Measurements from ENCODE around the gene SEMA3C.

Gene SEMA3C

GRCh38 chr7:80823057-80823456 is 95.8 kb downstream of the SEMA3C start:
- DNase-seq (ENCODE audit: low spot score) = no peak

GRCh38 chr7:80821771-80822319 is 97.0 kb downstream of the SEMA3C start:
- DNase-seq (ENCODE audit: low spot score) = no peak

GRCh38 chr7:80819503-80819902 is 99.3 kb downstream of the SEMA3C start:
- DNase-seq (ENCODE audit: low spot score) = no peak

GRCh38 chr7:80818181-80818580 is 100.7 kb downstream of the SEMA3C start:
- DNase-seq (ENCODE audit: low spot score) = no peak

DNA sequence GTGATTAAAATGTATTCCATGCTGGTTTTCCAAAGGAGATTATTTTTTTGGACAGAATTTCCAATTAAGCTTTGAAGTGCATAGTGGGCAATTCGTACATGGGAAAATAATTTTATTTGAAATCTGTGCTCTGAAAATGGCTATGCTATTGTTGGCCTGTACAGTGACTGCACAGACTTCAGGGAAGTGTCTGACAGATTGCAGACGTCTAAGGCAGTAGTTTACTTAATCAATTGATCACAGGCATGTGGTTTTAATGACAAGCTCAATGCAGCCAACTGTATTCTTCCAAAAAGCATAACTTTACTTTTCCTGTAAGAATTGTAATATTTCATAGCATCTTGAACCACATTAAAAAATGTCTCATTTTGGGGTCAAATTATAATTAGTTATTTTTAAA is 102.0 kb downstream of the SEMA3C start:
- no peak for DNase-seq (ENCODE audit: low spot score)

DNA sequence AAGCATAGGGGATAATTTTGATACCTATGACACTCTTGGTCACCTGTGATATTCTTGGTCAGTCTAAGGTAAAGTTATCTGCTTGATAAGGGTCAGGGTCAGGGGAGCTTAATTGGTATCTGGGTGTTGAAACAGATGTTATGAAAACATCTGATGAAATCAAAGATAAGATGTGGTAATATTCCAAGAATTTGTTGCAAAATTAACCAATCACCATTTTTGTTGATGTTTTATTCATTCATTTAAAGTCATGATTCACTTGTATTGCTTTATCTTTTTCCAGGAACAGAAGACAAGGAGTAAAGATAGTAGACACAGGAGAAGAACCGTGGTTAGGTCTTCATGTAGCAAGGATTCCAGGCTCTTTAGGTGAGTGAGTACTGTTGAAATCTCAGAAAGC is 103.1 kb downstream of the SEMA3C start:
- no peak for DNase-seq (ENCODE audit: low spot score)

DNA sequence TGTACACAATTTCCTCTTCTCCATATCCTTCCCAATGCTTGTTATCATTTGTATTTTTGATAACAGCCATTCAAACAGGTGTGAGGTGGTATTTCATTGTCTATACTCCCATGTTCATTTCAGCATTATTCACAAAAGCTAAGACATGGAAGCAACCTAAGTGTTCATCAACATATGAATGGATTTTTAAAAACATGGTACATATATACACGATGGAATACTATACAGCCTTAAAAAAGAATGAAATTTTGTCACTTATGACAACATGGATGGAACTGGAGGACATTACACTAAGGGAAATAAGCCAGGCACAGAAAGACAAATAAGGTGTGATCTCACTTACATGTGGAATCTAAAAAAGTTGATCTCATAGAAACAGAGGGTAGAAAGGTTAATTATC is 109.3 kb downstream of the SEMA3C start:
- DNase-seq (ENCODE audit: low spot score) = no peak

DNA sequence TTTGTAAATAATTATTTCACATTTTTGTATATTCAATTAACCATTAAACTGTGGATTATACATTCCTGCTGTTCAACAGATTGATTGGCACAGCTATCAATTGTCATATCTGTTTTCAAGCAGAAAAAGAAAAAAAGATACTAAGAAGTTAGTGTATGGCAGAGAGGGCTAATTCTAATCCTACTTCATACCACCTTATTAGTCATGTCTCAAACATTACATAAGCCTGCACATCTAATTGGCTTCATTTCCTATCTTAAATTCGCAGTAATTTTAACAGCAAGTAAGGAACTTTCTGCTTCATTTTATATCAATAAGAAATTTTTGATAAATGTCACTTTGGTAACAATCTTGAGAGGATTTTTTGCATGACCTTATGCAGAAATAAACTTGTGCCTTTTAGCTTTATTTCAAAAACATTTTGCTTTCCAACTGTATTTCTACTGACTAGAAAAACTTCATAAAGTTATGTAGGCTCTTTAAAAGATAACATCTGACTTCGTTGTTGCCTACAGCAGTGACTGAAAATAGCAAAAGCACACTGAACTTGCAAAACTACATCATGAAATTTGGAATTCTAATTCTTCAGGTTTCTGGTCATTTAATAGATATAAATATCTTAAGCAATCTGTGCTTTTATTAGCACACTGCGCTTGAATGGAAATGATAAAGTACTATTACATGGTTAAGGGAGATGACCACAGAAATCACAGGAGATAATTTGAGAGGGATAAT is 111.5 kb downstream of the SEMA3C start:
- DNase-seq (ENCODE audit: low spot score) = no peak

GRCh38 chr7:80806663-80807062 is 112.2 kb downstream of the SEMA3C start:
- DNase-seq (ENCODE audit: low spot score) = no peak

GRCh38 chr7:80804589-80804988 is 114.3 kb downstream of the SEMA3C start:
- DNase-seq (ENCODE audit: low spot score) = no peak

GRCh38 chr7:80802527-80802926 is 116.3 kb downstream of the SEMA3C start:
- DNase-seq (ENCODE audit: low spot score) = no peak

DNA sequence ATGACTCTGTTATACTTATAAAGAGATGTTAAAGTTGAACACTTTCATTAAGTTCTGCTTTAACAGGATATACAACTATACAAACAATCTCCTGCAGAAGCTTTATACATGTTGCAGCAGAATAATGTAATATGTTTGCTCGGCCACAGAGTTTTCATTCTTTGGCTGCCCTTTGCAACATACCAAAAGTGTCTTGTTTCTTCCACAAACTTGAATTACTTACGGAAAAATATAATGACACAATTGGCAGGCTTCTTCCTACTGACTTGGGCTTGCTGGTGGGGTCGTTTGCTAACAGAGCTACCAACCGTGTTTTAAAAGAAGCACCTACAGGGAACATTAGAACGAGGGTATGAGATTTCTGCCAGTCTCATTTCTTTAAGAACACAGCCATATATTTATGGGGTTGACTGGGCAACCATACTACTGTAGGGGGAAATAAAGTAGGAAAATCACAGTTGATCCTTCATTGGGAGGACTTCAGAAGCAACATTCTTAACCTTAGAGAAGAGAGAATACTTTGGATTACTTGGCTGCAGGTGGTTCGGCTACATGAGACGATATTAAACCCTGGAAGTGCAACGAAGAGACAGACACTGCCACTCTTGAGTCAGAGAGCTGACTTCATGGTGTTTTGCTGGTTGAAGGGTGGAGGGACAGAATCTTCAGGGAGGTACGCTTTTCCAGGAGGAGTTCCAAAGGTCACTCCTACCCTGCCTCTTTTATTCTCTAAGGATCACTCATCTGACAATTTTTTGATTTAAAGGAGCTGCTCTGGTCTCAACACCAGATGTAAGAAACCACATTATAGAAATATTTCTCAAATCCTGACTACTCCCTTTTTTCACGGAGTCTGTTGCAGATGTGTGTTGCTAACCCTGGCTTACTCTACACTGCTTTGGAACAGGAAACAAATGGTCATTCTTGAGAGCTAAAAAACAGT is 123.9 kb downstream of the SEMA3C start:
- no peak for DNase-seq (ENCODE audit: low spot score)

GRCh38 chr7:80791509-80791929 is 127.3 kb downstream of the SEMA3C start:
- no peak for DNase-seq (ENCODE audit: low spot score)

GRCh38 chr7:80790877-80791276 is 128.0 kb downstream of the SEMA3C start:
- no peak for DNase-seq (ENCODE audit: low spot score)

GRCh38 chr7:80787721-80788120 is 131.1 kb downstream of the SEMA3C start:
- no peak for DNase-seq (ENCODE audit: low spot score)

DNA sequence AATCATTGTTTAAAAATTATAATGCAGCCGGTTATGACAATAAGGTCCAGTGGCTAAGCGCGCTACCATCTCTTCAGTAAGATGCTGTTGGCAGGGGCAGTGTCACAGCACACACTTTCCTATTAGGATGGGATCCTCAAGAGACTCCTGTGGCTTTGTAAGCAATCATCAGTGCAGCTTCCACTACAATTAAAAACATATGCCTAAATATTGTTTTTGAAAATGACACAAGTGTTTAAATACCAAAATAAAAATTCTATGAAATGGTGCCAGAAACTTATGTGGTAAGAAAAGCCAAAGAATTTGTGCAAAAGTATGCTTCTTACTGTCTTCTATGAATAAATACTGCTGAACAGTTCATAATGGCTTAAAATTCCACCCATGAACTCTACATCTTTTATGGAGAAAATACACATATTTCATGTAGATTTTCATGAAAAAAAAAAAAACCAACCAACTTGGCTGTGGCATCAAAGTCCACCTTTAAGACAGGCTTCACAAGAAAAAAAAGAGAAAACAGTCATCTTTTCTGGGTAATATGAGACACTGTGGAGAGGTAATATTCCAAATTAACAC is 132.8 kb downstream of the SEMA3C start:
- no peak for DNase-seq (ENCODE audit: low spot score)

DNA sequence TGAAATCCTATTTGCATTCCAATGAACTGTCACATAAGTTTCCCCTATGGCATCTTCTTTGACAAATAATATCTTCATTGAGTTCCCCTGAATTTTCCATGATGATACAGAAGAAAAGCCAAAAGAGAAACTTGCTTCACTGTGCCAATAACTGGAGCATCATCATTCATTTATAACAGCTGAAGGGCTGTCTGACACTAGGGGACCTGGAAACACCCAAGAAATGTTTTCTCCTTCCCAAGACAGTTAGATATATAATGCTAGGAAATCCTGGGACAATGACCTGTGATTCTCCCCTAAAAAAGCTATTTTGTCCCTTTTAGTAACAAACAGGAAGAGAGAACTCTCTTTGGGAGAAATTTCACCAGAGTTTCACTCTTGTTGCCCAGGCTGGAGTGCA is 133.6 kb downstream of the SEMA3C start:
- no peak for DNase-seq (ENCODE audit: low spot score)

DNA sequence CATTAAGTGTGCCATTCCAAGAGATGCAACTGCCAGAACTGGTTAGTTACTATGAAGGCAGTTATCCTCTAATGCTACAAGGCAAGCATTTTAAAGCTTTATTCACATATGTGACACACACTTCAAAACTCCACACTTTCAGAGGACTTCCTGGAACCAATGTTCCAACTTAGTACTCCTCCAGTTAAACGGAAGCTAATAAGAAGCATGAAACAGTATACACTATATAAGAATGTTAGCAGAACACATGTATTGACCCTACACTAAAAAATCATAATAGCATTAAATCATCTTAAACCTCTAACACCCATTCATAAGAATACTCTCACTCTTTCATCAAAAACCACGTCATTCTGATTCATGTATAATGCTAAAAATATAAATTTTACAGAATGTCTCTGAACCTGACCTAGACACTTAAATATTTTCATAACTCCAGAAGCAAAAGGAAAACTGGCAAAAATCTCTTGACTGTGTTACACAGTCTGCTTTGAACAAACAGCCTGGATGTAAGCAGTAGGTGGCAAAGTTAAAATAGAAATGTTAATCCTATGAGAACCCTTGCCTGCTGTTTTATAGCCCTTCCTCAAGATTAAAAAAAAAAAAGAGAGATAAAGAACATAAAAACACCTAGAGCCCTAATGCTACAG is 135.0 kb downstream of the SEMA3C start:
- DNase-seq (ENCODE audit: low spot score) = no peak

DNA sequence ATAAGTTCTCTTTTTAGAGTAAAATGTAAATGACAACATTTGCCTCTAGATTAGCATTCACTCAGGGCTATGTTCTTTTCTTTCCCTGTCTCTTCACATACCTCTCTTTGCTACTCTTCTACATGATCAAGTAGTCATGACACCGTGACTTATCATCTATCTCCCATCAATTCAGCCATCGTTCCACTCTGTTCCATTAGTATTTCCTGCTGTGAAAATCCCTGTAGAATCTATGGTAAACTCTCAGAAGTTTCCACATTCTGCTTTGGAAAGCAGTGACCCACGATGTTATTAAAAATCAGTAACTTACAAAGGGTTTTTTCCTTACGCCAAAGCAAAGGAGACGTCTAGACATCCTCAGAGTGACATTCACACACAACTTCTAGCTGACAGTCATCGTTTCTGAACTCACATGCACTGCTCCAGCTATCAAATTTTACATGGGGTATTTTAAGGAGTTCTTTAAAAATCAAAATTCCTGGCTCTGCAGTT is 135.6 kb downstream of the SEMA3C start:
- DNase-seq (ENCODE audit: low spot score) = no peak

DNA sequence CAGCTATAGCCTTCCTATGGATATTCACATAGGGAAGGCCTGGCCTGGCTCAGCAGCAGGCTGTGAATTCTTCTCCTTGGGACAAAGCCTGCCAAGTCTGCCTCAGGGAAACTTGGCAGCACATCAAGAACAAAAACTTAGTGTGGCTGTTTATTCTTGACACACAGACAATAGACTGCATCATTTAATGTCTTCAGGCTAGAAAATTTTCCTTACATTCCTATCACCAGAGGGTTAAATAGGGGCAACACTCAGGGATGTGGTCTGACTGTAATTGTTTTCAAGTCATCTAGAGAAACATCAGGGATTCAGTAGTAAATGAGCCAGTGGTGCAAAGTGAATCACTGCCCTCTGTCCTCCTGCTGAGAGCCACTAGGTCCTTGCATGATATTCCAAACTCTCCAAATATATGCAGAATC is 137.3 kb downstream of the SEMA3C start:
- no peak for DNase-seq (ENCODE audit: low spot score)

- no peak for DNase-seq (ENCODE audit: low spot score)
Measured at GRCh38 chr7:80781146-80781545, 137.7 kb downstream of the SEMA3C start.

DNA sequence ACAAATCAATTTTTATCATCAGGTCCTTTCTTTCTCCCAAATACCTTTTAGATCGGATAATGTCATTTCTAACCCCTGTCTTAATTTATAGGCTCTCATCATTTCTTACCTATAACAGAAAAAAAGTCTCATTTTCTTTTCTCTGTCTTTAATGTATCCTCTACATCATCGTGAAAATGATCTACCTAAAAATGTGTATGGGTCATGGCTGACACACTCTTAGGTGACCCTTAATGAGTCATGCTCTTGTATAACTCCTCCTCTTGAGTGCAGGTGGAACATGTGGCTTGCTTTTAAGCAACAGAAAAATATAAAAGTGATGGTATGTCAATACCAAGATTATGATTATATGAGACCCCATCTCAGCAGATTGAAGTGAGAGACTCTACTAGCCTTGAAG is 139.4 kb downstream of the SEMA3C start:
- no peak for DNase-seq (ENCODE audit: low spot score)
